Spleen (tissue), 11 donors: Measurements from ENCODE around the gene RPP30. TPM values are rescaled to one million over a fixed set of nuclear protein-coding genes. Genes with fewer than 3 reads are reported as not detected.

Source experiments
- DNase-seq: peaks from one replicate; pipeline ENCODE4 v3.0.0-alpha.2; 2020
- H3K27ac ChIP-seq, 8 donors: fragments of 200-600 bp; sonication (generic) in 7 of 8; 1 replicate in 4 of 8; 2 replicates in 4 of 8; pipeline versions ENCODE4 v1.5.0 to v1.8.0; 2016 to 2021; ENCODE audit warnings: inconsistent platforms in 4 of 8, mild to moderate bottlenecking in 4 of 8, moderate library complexity in 1 of 8
- H3K27me3 ChIP-seq, 7 donors: fragments of 200-600 bp; sonication (generic) in 6 of 7; replicated peaks in 1 of 7; 1 replicate in 4 of 7; 2 replicates in 3 of 7; pipeline versions ENCODE4 v1.5.0 to v1.8.0; 2016 to 2021; ENCODE audit warnings: inconsistent platforms in 3 of 7, mild to moderate bottlenecking in 1 of 7
- H3K36me3 ChIP-seq, 6 donors: fragments of 200-600 bp; sonication (generic) in 5 of 6; 1 replicate in 4 of 6; 2 replicates in 2 of 6; pipeline versions ENCODE4 v1.5.0 to v1.8.0; 2016 to 2021; ENCODE audit warnings: inconsistent platforms in 2 of 6
- H3K4me1 ChIP-seq, 6 donors: fragments of 200-600 bp; sonication (generic) in 5 of 6; 1 replicate in 3 of 6; 2 replicates in 3 of 6; pipeline versions ENCODE4 v1.5.0 to v1.8.0; 2016 to 2021; ENCODE audit warnings: inconsistent platforms in 3 of 6
- H3K4me3 ChIP-seq, 8 donors: fragments of 200-600 bp; sonication (generic) in 7 of 8; 1 replicate in 4 of 8; 2 replicates in 4 of 8; pipeline versions ENCODE4 v1.5.0 to v1.8.0; 2016 to 2021; ENCODE audit warnings: inconsistent platforms in 4 of 8, mild to moderate bottlenecking in 4 of 8, moderate library complexity in 2 of 8
- H3K9me3 ChIP-seq, 8 donors: fragments of 200-600 bp; sonication (generic) in 7 of 8; 1 replicate in 4 of 8; 2 replicates in 4 of 8; pipeline versions ENCODE4 v1.5.0 to v1.8.0; 2016 to 2021; ENCODE audit warnings: inconsistent platforms in 4 of 8
- POLR2A ChIP-seq, 3 donors: fragments of 450-650 bp; IDR thresholded peaks; one replicate each; pipeline ENCODE4 v1.5.1; 2017; ENCODE audit warnings: antibody characterized with exemption in 3 of 3, mild to moderate bottlenecking in 1 of 3
- POLR2AphosphoS5 ChIP-seq, 3 donors: sonication (generic); formaldehyde crosslinking; IDR thresholded peaks; one replicate each; pipeline ENCODE4 v1.5.1; 2017; ENCODE audit warnings: antibody characterized with exemption in 3 of 3
- WGBS, 5 donors: extraction: QIAGEN DNeasy Blood & Tissue Kit in 3 of 5; methylation state at CpG; one replicate each; pipeline versions ENCODE4 v1.1.5 to v1.1.7; 2013 to 2018; 5-methylcytosine and 5-hydroxymethylcytosine counted together
- intact Hi-C: fragments of 100-400 bp; cut with DNase I; formaldehyde crosslinking; loops from one replicate; pipeline ENCODE4 v1.15.0; 2023; ENCODE audit warnings: low total_unique reads
- polyA plus RNA-seq, 3 donors: library from polyadenylated mRNA; stranded (reverse); fragments of 200-250 nt; gene quantifications; one replicate each; pipeline ENCODE4 v1.2.1, GENCODE V29; 2013
- total RNA-seq, 7 donors: library from RNA; depleted of rRNA in 3 of 7; stranded (reverse); fragments of >200 nt in 3 of 7; fragmentation: NEBNext Ultra II Directional in 4 of 7; extraction: Animal tissue kit (Norgen Biotek cat#: 25700) in 4 of 7; gene quantifications; one replicate each; pipeline versions ENCODE4 v1.1.0 to v1.2.1, GENCODE V29; 2016 to 2021
- TF ChIP-seq, protein P1 (sequence below), 11 experiments: fragments of 200-600 bp in 7 of 11; fragments of 450-650 bp in 4 of 11; sonication (generic) in 4 of 11; IDR thresholded peaks in 8 of 11; conservative IDR thresholded peaks in 3 of 11; 1 replicate in 7 of 11; 2 replicates in 4 of 11; pipeline versions ENCODE4 v1.4.0 to v1.8.0; 2016 to 2021; ENCODE audit warnings: antibody characterized with exemption in 11 of 11, inconsistent platforms in 4 of 11, mild to moderate bottlenecking in 1 of 11
- donor health status: healthy with polysubstance abuse.
- donor health status: DM: no; HTN: no; CAD: no; lungs with moderate emphysema.
- donor health status: DM: no; HTN: no; CAD: no.
- donor health status: Bipolar disorder and iron deficiency.
- donor health status: healthy.
- donor health status: DM: no; HTN: no; CAD: no.
- donor health status: DM: yes; HTN: yes; CAD: no.

RPP30 gene
- total and polyA plus RNA-seq, 10 donors = 23.7 to 44.9 (median 31.7) TPM

- no peak for DNase-seq
- TF ChIP-seq POLR2AphosphoS5 (IDR thresholded peaks at IDR 0.05) (no peak), POLR2A (IDR thresholded peaks at IDR 0.05) (no peak)
- TF ChIP-seq, protein P1, sequence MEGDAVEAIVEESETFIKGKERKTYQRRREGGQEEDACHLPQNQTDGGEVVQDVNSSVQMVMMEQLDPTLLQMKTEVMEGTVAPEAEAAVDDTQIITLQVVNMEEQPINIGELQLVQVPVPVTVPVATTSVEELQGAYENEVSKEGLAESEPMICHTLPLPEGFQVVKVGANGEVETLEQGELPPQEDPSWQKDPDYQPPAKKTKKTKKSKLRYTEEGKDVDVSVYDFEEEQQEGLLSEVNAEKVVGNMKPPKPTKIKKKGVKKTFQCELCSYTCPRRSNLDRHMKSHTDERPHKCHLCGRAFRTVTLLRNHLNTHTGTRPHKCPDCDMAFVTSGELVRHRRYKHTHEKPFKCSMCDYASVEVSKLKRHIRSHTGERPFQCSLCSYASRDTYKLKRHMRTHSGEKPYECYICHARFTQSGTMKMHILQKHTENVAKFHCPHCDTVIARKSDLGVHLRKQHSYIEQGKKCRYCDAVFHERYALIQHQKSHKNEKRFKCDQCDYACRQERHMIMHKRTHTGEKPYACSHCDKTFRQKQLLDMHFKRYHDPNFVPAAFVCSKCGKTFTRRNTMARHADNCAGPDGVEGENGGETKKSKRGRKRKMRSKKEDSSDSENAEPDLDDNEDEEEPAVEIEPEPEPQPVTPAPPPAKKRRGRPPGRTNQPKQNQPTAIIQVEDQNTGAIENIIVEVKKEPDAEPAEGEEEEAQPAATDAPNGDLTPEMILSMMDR (IDR thresholded peaks at IDR 0.05 in 8 of 11, conservative IDR thresholded peaks at IDR 0.05 in 3 of 11) = no peak
- Histone ChIP-seq H3K4me3 (no peak overlapping the region), H3K27me3 (no peaks in the 10 kb centered on the region), H3K27ac (no peak overlapping the region), H3K4me1 (peaks cover 0 to 14% (median 6%) of the 10 kb centered on the region in 6 donors), H3K9me3 (no peaks in the 10 kb centered on the region), H3K36me3 (peaks cover 0 to 2% (median 0%) of the 10 kb centered on the region in 6 donors)
- WGBS, 5 donors = 95 to 98% (median 97%) methylated on average over 7 of the region's 7 CpGs
- intact Hi-C loops = loop anchor here (5.0 kb wide), 1 partner anchor 339 kb away; no protein-coding TSS in a partner anchor
These were observed 41.2 kb downstream of the RPP30 start for GRCh38 chr10:90912854-90913479.

DNA sequence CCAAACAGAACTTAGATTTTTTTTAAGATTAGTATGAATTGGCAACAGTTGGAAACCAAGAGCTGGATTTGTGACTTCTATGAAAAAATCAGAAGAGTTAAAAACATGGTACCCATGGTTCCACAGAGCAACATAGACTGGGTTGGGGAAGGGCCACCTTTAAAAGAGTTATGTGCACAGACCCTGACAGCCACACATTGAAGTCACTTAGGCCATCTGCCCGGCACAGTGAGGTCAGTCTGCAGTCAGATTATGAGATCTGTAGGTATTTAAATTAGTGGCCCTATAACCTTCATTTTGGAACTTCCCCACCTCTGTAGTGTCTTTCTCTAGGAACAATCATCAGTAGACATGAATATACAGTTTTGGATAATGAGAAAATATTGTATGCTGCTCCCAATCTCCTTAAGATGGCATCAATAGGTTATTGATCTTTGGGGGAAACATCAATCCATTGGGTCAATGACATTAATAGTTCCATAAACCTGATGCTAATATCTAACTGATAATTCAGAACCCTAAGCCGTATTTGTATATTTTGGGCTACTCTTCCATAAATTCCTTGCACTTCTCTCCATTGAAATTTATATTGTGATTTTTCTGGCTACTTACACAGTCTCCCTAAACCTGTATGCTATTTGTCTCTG is 42.1 kb downstream of the RPP30 start:
- Histone ChIP-seq H3K27ac (no peak overlapping the region), H3K9me3 (no peaks in the 10 kb centered on the region), H3K27me3 (no peaks in the 10 kb centered on the region), H3K36me3 (no peaks in the 10 kb centered on the region), H3K4me3 (no peak overlapping the region), H3K4me1 (peaks cover 0 to 14% (median 6%) of the 10 kb centered on the region in 6 donors)
- intact Hi-C loops = loop anchor here (5.0 kb wide), 1 partner anchor 338 kb away; no protein-coding TSS in a partner anchor
- TF ChIP-seq POLR2A (IDR thresholded peaks at IDR 0.05) (no peak), POLR2AphosphoS5 (IDR thresholded peaks at IDR 0.05) (no peak)
- TF ChIP-seq, protein P1 (IDR thresholded peaks at IDR 0.05 in 8 of 11, conservative IDR thresholded peaks at IDR 0.05 in 3 of 11) = no peak
- 79 to 93% (median 89%) methylated on average over 2 of the region's 2 CpGs for WGBS, 5 donors
- no peak for DNase-seq

DNA sequence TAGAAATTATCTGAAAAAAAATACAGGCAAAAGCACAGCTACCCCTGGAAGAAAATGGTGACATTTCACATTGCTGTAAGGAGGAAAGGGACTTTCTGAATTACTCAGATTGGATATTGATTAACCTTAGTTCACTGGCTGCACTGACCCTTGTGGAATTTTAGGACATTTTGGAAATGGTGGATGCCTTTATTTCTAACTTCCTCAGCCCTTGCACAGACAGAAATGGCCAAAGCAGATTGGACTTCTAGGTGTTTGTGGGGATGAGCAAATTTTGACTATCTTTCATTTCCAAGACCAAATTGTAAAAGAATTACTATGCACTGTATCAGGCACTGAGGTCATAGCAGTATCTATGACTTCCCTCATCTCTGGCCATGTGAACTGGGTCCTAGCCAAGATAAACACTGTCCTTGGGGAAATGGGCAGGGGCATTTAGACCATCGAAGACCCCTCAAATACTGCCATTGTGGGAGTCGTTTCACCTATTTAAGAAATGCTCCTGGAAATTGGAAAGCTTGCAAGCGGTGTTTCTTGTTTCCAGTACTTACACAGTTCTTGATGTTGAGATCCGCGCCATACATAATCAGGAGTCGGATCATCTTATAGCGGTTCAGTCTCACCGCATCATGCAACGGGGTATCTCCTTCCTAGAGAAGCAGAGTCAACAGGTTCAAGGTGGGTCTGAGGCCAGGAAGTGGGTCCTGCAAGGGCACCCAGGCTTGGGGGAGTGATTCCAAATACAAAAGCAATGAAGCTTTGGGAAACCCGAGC is 43.4 kb downstream of the RPP30 start:
- 83 to 92% (median 88%) methylated on average over 10 of the region's 10 CpGs for WGBS, 5 donors
- intact Hi-C loops = loop anchor here (5.0 kb wide), 1 partner anchor 337 kb away; no protein-coding TSS in a partner anchor
- Histone ChIP-seq H3K4me1 (peaks cover 0 to 14% (median 6%) of the 10 kb centered on the region in 6 donors), H3K4me3 (no peak overlapping the region), H3K9me3 (no peaks in the 10 kb centered on the region), H3K27me3 (no peaks in the 10 kb centered on the region), H3K36me3 (no peaks in the 10 kb centered on the region), H3K27ac (no peak overlapping the region)
- TF ChIP-seq, protein P1 (IDR thresholded peaks at IDR 0.05 in 8 of 11, conservative IDR thresholded peaks at IDR 0.05 in 3 of 11) = no peak
- TF ChIP-seq POLR2AphosphoS5 (IDR thresholded peaks at IDR 0.05) (no peak), POLR2A (IDR thresholded peaks at IDR 0.05) (no peak)
- no peak for DNase-seq

GRCh38 chr10:90915766-90916075 is 43.9 kb downstream of the RPP30 start:
- 72 to 95% (median 87%) methylated on average over 9 to 11 of the region's 11 CpGs for WGBS, 5 donors

More at GRCh38 chr10:90915766-90916075, 43.9 kb downstream of the RPP30 start:
- H3K27me3 ChIP-seq = no peaks in the 10 kb centered on the region
- H3K4me1 ChIP-seq = peaks cover 0 to 14% (median 6%) of the 10 kb centered on the region in 6 donors
- no peaks in the 10 kb centered on the region for H3K36me3 ChIP-seq
- no peak overlapping the region for H3K4me3 ChIP-seq
- H3K27ac ChIP-seq = no peak overlapping the region
- no peaks in the 10 kb centered on the region for H3K9me3 ChIP-seq
- intact Hi-C loops = no loop called here
- no peak for DNase-seq
- TF ChIP-seq POLR2A (IDR thresholded peaks at IDR 0.05) (no peak), POLR2AphosphoS5 (IDR thresholded peaks at IDR 0.05) (no peak)
- TF ChIP-seq, protein P1 (IDR thresholded peaks at IDR 0.05 in 8 of 11, conservative IDR thresholded peaks at IDR 0.05 in 3 of 11) = no peak
